Panc1 (cell line): ENCODE data around the gene FLYWCH1. TPM values are rescaled to one million over a fixed set of nuclear protein-coding genes. Genes with fewer than 3 reads are reported as not detected.

ENCODE experiments used
- ATAC-seq: fragments of 200-7000 bp; cut with Tn5 transposase; 2 replicates; pipeline ENCODE4 v1.9.1; 2020; ENCODE audit warnings: mild to moderate bottlenecking, moderate library complexity
- BruUV-seq: library from RNA; stranded (reverse); fragments of 400-500 nt; replicated peaks from 2 replicates; lab custom pipeline; 2021; lab: Mats Ljungman, UMichigan
- CTCF ChIA-PET: fragments of 300-600 bp; sonication (Branson Sonifier 250); formaldehyde crosslinking; loops from one replicate; lab custom pipeline; 2022; ENCODE audit warnings: antibody characterized with exemption; lab: Charles Lee
- POLR2A ChIA-PET: fragments of 300-600 bp; sonication (Branson Sonifier 250); formaldehyde crosslinking; loops from one replicate; lab custom pipeline; 2022; ENCODE audit warnings: antibody characterized with exemption; lab: Charles Lee
- DNase-seq: peaks from one replicate; pipeline ENCODE4 v3.0.0-alpha.2; 2010; ENCODE audit warnings: low read depth, low spot score
- H3K27ac ChIP-seq: 2 replicates; pipeline ENCODE4 v1.5.1; 2011; ENCODE audit warnings: mild to moderate bottlenecking, low read length, inconsistent platforms
- H3K27me3 ChIP-seq: fragments of 200-500 bp; sonication (Bioruptor generic); 2 replicates; pipeline ENCODE4 v1.6.0; 2014; ENCODE audit warnings: low read length, inconsistent platforms; ENCODE audit not compliant: control insufficient read depth, insufficient read depth
- H3K36me3 ChIP-seq: fragments of 200-500 bp; sonication (Bioruptor generic); 2 replicates; pipeline ENCODE4 v1.5.1; 2014; ENCODE audit warnings: inconsistent platforms, mild to moderate bottlenecking, low read length, moderate library complexity; ENCODE audit not compliant: control insufficient read depth, insufficient read depth
- H3K4me1 ChIP-seq: 2 replicates; pipeline ENCODE4 v1.5.1; 2011; ENCODE audit warnings: inconsistent platforms, mild to moderate bottlenecking, low read length, moderate library complexity; ENCODE audit not compliant: control insufficient read depth, insufficient read depth
- H3K4me3 ChIP-seq, 2 experiments: 2 replicates each; pipeline ENCODE4 v1.5.1; 2011 to 2012; ENCODE audit warnings: low read depth in 2 of 2, low read length in 2 of 2, mild to moderate bottlenecking in 2 of 2, inconsistent platforms in 1 of 2, moderate library complexity in 1 of 2
- H3K9me3 ChIP-seq: fragments of 200-500 bp; sonication (Bioruptor generic); 2 replicates; pipeline ENCODE4 v1.5.1; 2014; ENCODE audit warnings: low read depth, mild to moderate bottlenecking, inconsistent platforms, low read length, moderate library complexity; ENCODE audit not compliant: control insufficient read depth, insufficient read depth
- CTCF ChIP-seq: fragments of 450-650 bp; IDR thresholded peaks from 2 replicates; pipeline ENCODE4 v1.5.1; 2017; ENCODE audit warnings: mild to moderate bottlenecking
- POLR2AphosphoS5 ChIP-seq: IDR thresholded peaks from 2 replicates; pipeline ENCODE4 v1.6.1; 2012; ENCODE audit warnings: mild to moderate bottlenecking, low read depth, low read length, moderate library complexity
- REST ChIP-seq, 2 experiments: IDR thresholded peaks; 2 replicates each; pipeline ENCODE4 v1.6.1; 2011 to 2012; ENCODE audit warnings: low read depth in 2 of 2, control low read depth in 1 of 2, low read length in 1 of 2, mild to moderate bottlenecking in 1 of 2, moderate library complexity in 1 of 2; ENCODE audit not compliant: insufficient read depth in 1 of 2
- SIN3A ChIP-seq: IDR thresholded peaks from 2 replicates; pipeline ENCODE4 v1.6.1; 2012; ENCODE audit warnings: low read depth, mild to moderate bottlenecking, low read length, moderate library complexity, borderline replicate concordance; ENCODE audit not compliant: insufficient read depth
- TCF7L2 ChIP-seq: IDR thresholded peaks from 2 replicates; pipeline ENCODE4 v1.6.1; 2011; ENCODE audit warnings: mild to moderate bottlenecking, low read depth, low read length, inconsistent platforms
- in situ Hi-C: cut with HindIII; loops from 2 replicates; pipeline ENCODE4 v1.10.0; 2016; ENCODE audit warnings: low sequenced_read_pairs, low pct_unique_long_range_greater_than_20kb
- intact Hi-C: fragments of 100-400 bp; cut with micrococcal nuclease; formaldehyde crosslinking; loops from one replicate; pipeline ENCODE4 v1.10.0; 2022; ENCODE audit not compliant: unreplicated experiment
- total RNA-seq: library from RNA; stranded (reverse); gene quantifications from one replicate; pipeline ENCODE4 v1.2.1, GENCODE V29; 2021; ENCODE audit not compliant: unreplicated experiment

Gene FLYWCH1
- total RNA-seq, 1 experiment from 2014 or later, result 67.9 TPM

GRCh38 chr16:2897110-2897509, 14.6 kb upstream of the FLYWCH1 start:
- intact Hi-C loops (no loop called here), in situ Hi-C loops (no loop called here)
- Histone ChIP-seq H3K4me3 (no peak overlapping the region), H3K36me3 (no peaks in the 10 kb centered on the region), H3K4me1 (no peaks in the 10 kb centered on the region; the same call in 1 of the 2 replicates), H3K27ac (no peak overlapping the region), H3K9me3 (no peaks in the 10 kb centered on the region), H3K27me3 (no peaks in the 10 kb centered on the region)
- POLR2A ChIA-PET, result no interaction called here
- BruUV-seq, result no TSS peak
- ATAC-seq (no peak), DNase-seq (no peak)
- TF ChIP-seq REST (IDR thresholded peaks at IDR 0.05; ENCODE audit: insufficient read depth in 1 of 2, low read depth in 2 of 2, low read length in 1 of 2), result no peak
- TF ChIP-seq CTCF, result no peak
- TF ChIP-seq POLR2AphosphoS5, result no peak
- no peak for TF ChIP-seq TCF7L2
- no peak for TF ChIP-seq SIN3A
- CTCF ChIA-PET, result no interaction called here

GRCh38 chr16:2898831-2899563, 12.7 kb upstream of the FLYWCH1 start:
- TF ChIP-seq SIN3A, result no peak
- TF ChIP-seq CTCF, result no peak
- TF ChIP-seq REST (IDR thresholded peaks at IDR 0.05; ENCODE audit: insufficient read depth in 1 of 2, low read depth in 2 of 2, low read length in 1 of 2), result no peak
- TF ChIP-seq TCF7L2, result no peak
- no peak for TF ChIP-seq POLR2AphosphoS5
- in situ Hi-C loops, result no loop called here
- Histone ChIP-seq H3K36me3 (no peaks in the 10 kb centered on the region), H3K4me1 (peaks cover 5% of the 10 kb centered on the region; the same call in 1 of the 2 replicates), H3K4me3 (no peak overlapping the region), H3K27me3 (no peaks in the 10 kb centered on the region), H3K9me3 (no peaks in the 10 kb centered on the region), H3K27ac (no peak overlapping the region)
- intact Hi-C loops, result no loop called here
- ATAC-seq (no peak), DNase-seq (no peak)
- ChIA-PET POLR2A (interaction anchor here (0.7 kb wide), 1 partner anchor 10 kb away, joined by 5 read pairs; no protein-coding TSS in a partner anchor), CTCF (interaction anchor here (1.1 kb wide), 1 partner anchor 60 kb away, joined by 3 read pairs; no protein-coding TSS in a partner anchor)
- no TSS peak for BruUV-seq
